HEK293T (cell line): Measurements from ENCODE around the gene TUBG2.

Experiments used
- ARNT ChIP-seq: fragments of 450-650 bp; IDR thresholded peaks from 2 replicates; pipeline ENCODE4 v1.6.1; 2017; ENCODE audit warnings: mild to moderate bottlenecking
- FOXA1 ChIP-seq: fragments of 450-650 bp; IDR thresholded peaks from 2 replicates; pipeline ENCODE4 v1.6.1; 2016; ENCODE audit warnings: mild to moderate bottlenecking
- FOXK2 ChIP-seq: fragments of 450-650 bp; IDR thresholded peaks from 2 replicates; pipeline ENCODE4 v1.6.1; 2016; ENCODE audit warnings: mild to moderate bottlenecking
- FOXM1 ChIP-seq: fragments of 450-650 bp; IDR thresholded peaks from 2 replicates; pipeline ENCODE4 v1.6.1; 2017; ENCODE audit warnings: mild to moderate bottlenecking, borderline replicate concordance
- SP1 ChIP-seq: fragments of 450-650 bp; IDR thresholded peaks from 2 replicates; pipeline ENCODE4 v1.6.1; 2017
- TARDBP ChIP-seq: fragments of 450-650 bp; IDR thresholded peaks from 2 replicates; pipeline ENCODE4 v1.6.1; 2016
- ZNF384 ChIP-seq: fragments of 450-650 bp; IDR thresholded peaks from 2 replicates; pipeline ENCODE4 v1.6.1; 2016

GRCh38 chr17:42706732-42707131 lies 47.6 kb downstream of the TUBG2 start:
- TF ChIP-seq FOXK2 = no peak
- no peak for TF ChIP-seq FOXM1
- no peak for TF ChIP-seq FOXA1
- no peak for TF ChIP-seq SP1
- TF ChIP-seq ZNF384 = no peak
- no peak for TF ChIP-seq TARDBP
- TF ChIP-seq ARNT = no peak
